Cardiac septum (tissue), 1 donor: Measurements from ENCODE around the gene PARD3. TPM values are rescaled to one million over a fixed set of nuclear protein-coding genes. Genes with fewer than 3 reads are reported as not detected.
"Not testable (repeated sequence)": the region's sequence is repeated elsewhere in the genome, so short reads cannot be mapped to it uniquely, and the experiment has no call there.

Experiments used
- DNase-seq: peaks from one replicate; pipeline ENCODE4 v3.0.0-alpha.2; 2020; ENCODE audit warnings: low spot score
- intact Hi-C: fragments of 100-400 bp; cut with DNase I; formaldehyde crosslinking; loops from one replicate; pipeline ENCODE4 v1.14.0; 2022
- total RNA-seq: library from RNA; stranded (reverse); fragmentation: NEBNext Ultra II Directional; extraction: Animal tissue kit (Norgen Biotek cat#: 25700); gene quantifications from one replicate; pipeline ENCODE4 v1.2.1, GENCODE V29; 2021
- donor health status: DM: no; HTN: no; CAD: no.

PARD3 gene
- total RNA-seq, 1 donor from 2014 or later: 36.7 TPM

- intact Hi-C loops: no loop called here
- DNase-seq: no peak
Measured at GRCh38 chr10:34650156-34650555, 164.9 kb downstream of the PARD3 start.

- no peak for DNase-seq
- intact Hi-C loops: no loop called here
Measured at GRCh38 chr10:34649385-34649784, 165.7 kb downstream of the PARD3 start.

GRCh38 chr10:34648919-34649318 is 166.2 kb downstream of the PARD3 start:
- no peak for DNase-seq
- intact Hi-C loops: no loop called here

DNA sequence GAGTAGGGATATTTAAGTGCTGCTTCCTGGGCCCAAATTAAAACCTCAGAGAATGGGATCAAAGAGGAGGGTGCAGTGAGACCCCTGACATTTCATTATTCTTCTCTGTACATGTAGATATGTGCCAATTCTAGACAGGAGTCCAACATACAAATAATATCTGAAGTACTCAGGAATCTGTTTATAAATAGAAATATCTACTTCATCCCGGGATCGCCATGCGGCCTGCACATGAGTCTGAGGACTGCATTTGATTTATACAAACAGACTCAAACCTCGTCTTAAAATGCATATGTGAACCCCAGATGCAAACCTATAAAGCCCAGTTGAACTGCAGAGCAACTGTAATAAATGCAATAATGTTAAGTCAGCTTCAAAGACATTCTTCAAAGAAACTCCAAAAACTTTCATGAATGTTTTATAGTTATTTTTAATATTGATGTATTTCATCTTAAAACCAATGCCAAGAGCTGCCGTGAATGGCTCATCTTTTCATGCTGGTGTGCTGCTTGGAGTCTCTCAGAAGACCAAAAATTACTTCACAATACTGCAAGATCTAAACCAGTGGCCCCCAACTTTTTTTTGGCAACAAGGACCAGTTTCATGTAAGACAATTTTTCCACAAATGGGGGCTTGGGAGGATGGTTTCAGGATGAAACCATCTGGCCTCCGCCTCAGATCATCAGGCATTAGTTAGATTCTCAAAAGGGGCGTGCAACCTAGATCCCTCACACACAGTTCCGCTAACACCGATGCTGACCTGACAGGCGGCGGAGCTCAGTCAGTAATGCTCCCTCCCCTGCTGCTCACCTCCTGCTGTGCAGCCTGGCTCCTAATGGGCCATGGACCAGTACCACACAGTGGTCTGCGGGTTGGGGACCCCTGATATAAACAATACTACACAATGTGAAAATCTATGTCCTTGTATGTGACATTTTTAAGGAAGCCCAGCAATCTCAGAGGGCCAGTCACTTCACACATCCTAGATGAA is 166.9 kb downstream of the PARD3 start:
- intact Hi-C loops: no loop called here

DNA sequence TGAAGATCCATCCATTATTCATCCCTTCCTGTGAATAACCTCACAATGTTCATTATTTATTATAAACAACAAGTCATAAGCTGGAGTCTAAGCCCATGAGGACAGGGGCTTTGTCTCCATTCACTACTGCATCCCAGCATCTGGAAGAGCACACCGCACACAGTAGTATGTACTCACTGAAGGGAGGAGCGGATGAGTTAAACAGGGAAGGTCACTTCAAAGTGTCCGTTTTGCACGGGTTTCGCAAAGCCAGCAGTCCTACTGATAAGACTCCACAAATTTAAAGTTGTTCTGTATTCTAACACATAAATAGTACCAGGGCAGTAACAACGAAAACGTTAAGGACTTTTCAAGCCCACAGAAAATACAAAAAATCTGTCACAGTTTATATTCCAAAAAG is 167.9 kb downstream of the PARD3 start:
- no peak for DNase-seq
- intact Hi-C loops: no loop called here

More for the DNA sequence above, 166.9 kb downstream of the PARD3 start:
- DNase-seq: no peak

DNA sequence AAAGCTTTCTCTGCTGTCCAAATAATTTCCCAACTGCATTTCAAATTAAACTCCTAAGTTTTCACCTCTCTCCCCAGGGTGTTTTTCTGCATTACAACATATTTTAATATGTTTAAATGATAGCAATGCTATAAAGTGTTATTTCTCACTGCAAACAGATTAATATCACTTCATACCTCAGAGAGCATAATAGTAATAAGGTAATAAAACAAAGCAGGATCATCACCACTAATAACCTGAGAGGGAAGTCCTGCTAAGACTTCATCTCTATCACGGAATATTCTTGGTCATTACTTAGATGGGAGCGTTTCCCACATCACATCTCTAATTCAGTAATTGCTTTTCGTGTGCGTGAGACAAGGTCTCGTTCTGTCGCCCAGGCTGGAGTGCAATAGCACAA is 168.8 kb downstream of the PARD3 start:
- intact Hi-C loops: no loop called here

GRCh38 chr10:34644815-34645214 is 170.3 kb downstream of the PARD3 start:
- intact Hi-C loops, DNase-seq: not testable (repeated sequence)

More for the DNA sequence above, 168.8 kb downstream of the PARD3 start:
- no peak for DNase-seq

- intact Hi-C loops: no loop called here
- DNase-seq: no peak
Measured at GRCh38 chr10:34644224-34644623, 170.9 kb downstream of the PARD3 start.

DNA sequence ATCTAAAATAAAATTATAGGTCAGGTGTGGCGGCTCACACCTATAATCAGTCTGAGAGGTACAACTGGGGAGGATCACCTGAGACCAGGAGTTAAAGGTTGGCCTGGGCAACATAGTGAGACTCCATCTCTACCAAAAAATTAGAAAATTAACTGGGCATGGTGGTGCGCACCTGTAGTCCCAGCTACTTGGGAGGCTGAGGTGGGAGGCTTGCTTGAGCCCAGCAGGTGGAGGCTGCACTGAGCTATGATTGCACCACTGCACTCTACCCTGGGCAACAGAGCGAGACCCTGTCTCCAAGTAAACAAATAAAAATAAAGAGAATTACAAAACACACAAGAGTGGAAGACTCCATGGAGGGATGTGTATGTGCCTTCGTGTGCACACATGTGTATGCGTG is 171.5 kb downstream of the PARD3 start:
- intact Hi-C loops: no loop called here
- DNase-seq: no peak

- intact Hi-C loops: no loop called here
- DNase-seq: no peak
Measured at GRCh38 chr10:34641913-34642558, 173.1 kb downstream of the PARD3 start.

DNA sequence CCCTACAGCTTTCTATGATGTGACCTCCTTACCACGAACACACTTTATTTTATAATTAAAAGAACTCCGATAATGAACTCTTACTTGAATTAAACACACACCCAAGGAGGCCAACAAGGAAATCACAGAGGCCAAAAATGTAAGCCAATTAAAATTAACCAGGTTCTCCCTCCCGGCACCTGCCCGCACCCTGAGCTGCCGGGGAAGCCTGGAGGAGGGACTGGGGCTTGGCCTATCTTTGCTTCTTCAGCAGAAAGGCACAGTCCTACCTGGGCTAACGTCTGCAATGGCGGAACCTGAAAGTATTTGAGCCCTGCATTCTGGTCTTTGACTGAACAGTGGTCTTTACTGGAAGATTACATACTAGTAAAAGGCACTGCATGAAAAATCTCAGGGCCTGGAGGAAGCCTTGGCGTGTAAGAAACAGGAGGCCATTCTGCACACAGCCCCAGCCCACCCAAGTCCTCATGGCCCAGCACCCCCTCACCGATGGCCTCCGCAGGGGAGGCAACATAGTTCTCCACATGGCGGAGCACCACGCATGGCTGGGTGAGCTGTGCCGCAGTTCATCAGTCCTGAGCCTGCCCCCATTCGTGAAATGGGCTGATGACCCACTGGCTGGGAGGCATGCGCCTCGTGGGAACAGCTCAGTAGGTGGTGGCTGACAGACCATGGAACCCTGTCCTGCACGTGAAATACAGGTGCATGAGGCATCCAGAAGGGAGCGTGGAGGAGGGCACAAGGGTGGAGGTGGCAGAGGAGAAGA is 173.8 kb downstream of the PARD3 start:
- intact Hi-C loops: no loop called here
- DNase-seq: no peak

DNA sequence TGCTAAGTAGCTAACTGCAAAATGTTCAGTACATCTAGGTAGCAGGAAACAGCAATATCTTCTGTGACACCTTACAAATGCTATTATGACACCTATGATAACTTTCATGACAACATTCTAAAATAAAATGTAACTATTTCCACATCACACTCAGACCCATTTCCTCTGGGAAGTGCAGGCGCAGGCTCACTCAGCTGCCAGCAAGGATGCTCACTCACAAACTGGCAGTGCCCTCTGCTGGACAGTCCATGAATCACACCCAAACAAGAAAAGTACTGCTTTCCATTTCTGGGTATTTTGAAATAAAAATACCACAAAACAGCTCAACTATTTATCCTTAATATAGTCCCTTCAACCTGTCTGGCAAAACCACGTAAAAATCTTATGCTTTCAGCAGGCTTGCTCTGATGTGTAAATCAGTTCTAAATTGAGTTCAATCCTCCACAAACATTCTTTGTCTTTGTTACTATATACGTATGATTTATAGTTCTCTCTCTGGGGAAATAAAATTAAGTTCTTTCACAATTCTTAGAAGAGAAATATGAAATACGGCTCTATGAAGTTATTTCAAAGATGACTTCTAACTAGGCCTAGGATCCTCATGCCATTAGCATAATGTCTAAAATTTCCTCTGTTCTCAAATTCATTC is 176.6 kb downstream of the PARD3 start:
- intact Hi-C loops: loop anchor here (10.0 kb wide), 1 partner anchor 1444 kb away; no protein-coding TSS in a partner anchor
- no peak for DNase-seq

GRCh38 chr10:34637418-34637911 is 177.6 kb downstream of the PARD3 start:
- no peak for DNase-seq
- intact Hi-C loops: loop anchor here (10.0 kb wide), 1 partner anchor 1443 kb away; no protein-coding TSS in a partner anchor

DNA sequence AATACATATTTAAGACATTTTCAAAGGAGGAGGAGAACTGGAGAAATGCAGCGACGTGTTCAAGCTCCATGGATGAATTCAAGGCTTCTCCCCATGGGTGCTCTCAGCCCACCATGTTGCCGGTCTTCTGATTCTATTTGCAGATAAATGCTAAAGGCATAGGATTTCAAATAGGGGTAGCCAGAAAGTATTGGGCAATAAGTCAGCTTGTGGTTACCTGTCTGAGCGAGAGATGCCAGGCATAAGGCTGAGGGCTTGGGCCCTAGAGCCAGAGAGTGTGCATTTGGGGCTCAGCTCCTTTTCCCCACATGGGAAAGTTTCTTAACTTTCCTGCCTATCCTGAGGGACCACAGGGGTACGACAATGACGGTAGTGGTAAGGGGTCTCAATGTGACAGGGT is 180.0 kb downstream of the PARD3 start:
- no peak for DNase-seq
- intact Hi-C loops: loop anchor here (10.0 kb wide), 1 partner anchor 1440 kb away; no protein-coding TSS in a partner anchor

DNA sequence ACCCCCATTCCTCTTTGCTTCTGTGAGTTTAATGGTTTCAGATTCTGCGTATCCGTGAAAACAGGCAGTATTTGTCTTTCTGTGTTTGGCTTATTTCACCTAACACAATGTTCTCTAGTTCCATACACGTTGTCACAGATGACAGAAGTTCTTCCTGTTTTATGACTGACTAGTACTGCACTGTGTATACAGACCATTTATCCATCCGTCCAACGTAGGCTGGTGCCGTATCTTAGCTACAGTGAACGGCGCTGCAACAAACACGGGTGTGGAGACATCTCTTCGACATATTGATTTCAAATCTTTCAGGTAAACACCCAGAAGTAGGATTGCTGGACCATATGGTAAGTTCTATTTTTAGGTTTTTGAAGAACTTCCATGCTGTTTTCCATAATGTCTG is 181.7 kb downstream of the PARD3 start:
- DNase-seq: no peak
- intact Hi-C loops: loop anchor here (5.0 to 10.0 kb wide), 2 partner anchors 1296 to 1439 kb away; no protein-coding TSS in a partner anchor

DNA sequence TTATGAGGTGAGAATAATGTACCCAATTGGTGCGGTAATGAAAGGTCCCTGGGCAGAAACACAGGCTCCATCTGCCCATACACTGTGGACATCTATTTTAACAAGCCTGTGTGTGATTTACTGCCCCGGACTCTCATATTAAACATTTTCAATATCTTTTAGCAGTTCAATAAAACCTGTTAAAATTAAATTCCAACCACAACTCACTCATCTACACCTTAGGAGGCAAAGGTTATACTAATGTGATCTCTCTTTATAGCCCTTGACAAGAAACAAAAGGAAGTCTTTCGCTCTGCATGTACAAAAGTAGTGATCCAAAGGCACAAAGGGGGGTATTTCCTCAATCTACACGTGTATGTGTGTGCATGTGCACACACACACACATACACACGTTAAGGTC is 186.0 kb downstream of the PARD3 start:
- DNase-seq: no peak
- intact Hi-C loops: loop anchor here (5.0 kb wide), 1 partner anchor 102 kb away; no protein-coding TSS in a partner anchor

- intact Hi-C loops: loop anchor here (5.0 kb wide), 1 partner anchor 101 kb away; no protein-coding TSS in a partner anchor
Measured at GRCh38 chr10:34628174-34628796, 186.8 kb downstream of the PARD3 start.

DNA sequence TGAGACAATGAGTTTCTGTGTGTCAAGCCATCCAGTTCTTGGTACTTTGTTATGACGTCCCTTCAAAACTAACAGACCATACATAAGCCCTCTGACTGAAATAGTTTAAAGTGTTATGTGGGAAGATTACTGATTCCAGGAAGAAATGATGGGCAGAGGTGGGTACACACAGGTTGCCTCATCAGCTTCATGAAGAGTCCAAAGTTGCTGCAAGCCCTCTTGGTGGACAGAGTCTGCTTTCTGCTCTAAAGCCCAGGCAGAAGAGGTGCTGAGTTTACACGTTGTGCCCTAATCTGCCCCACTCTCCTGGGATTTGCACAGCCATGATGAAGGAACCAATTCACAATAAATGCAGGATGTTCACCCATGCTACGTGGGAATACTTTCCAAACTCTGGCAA is 187.4 kb downstream of the PARD3 start:
- intact Hi-C loops: loop anchor here (5.0 kb wide), 1 partner anchor 100 kb away; no protein-coding TSS in a partner anchor
- DNase-seq: no peak

More at GRCh38 chr10:34628174-34628796, 186.8 kb downstream of the PARD3 start:
- peak; percentile 86 for DNase-seq
